OCI-LY3 (cell line): ENCODE measurements around the gene SLC25A21.

Experiments
- H2AFZ ChIP-seq: fragments of 200-600, 300-600 bp; shearing (Covaris generic); 2 replicates; pipeline ENCODE4 v1.6.0; 2014; ENCODE audit warnings: antibody characterized with exemption, low read depth, low read length
- H3K27ac ChIP-seq: fragments of 200-600, 300-600 bp; sonication (generic); 2 replicates; pipeline ENCODE4 v1.5.1; 2014; ENCODE audit warnings: mild to moderate bottlenecking, low read length, moderate library complexity, mixed read lengths
- H3K27me3 ChIP-seq: fragments of 200-600, 300-600 bp; sonication (generic); 2 replicates; pipeline ENCODE4 v1.6.1; 2014; ENCODE audit warnings: low read depth, low read length, mixed read lengths
- H3K36me3 ChIP-seq: fragments of 200-600, 300-600 bp; sonication (generic); replicated peaks from 2 replicates; pipeline ENCODE3; 2014; ENCODE audit warnings: low read depth, low read length, mixed read lengths
- H3K4me1 ChIP-seq: fragments of 300-600, 200-600 bp; sonication (generic); 2 replicates; pipeline ENCODE4 v1.6.1; 2014; ENCODE audit warnings: low read length, mixed read lengths
- H3K4me2 ChIP-seq: fragments of 200-600, 300-600 bp; sonication (generic); 2 replicates; pipeline ENCODE4 v1.6.1; 2014; ENCODE audit warnings: low read length, mixed read lengths
- H3K4me3 ChIP-seq: fragments of 300-600, 200-600 bp; sonication (generic); 2 replicates; pipeline ENCODE4 v1.5.1; 2014; ENCODE audit warnings: antibody characterized with exemption, mild to moderate bottlenecking, low read length, moderate library complexity
- H3K79me2 ChIP-seq: fragments of 300-600, 200-600 bp; shearing (Covaris generic); 2 replicates; pipeline ENCODE4 v1.6.1; 2014; ENCODE audit warnings: mild to moderate bottlenecking, low read length, mixed read lengths
- H3K9ac ChIP-seq: fragments of 300-600, 200-600 bp; shearing (Covaris generic); 2 replicates; pipeline ENCODE4 v1.6.0; 2014; ENCODE audit warnings: mild to moderate bottlenecking, low read length, moderate library complexity
- H3K9me3 ChIP-seq: fragments of 200-600, 300-600 bp; shearing (Covaris generic); 2 replicates; pipeline ENCODE4 v1.6.1; 2014; ENCODE audit warnings: low read length, mixed read lengths; ENCODE audit not compliant: insufficient read depth
- H4K20me1 ChIP-seq: fragments of 200-600, 300-600 bp; sonication (generic); 2 replicates; pipeline ENCODE4 v1.6.1; 2016; ENCODE audit warnings: low read length, mixed read lengths; ENCODE audit not compliant: insufficient read depth
- EZH2phosphoT487 ChIP-seq: fragments of 200-600 bp; shearing (Covaris generic); IDR thresholded peaks from 2 replicates; pipeline ENCODE4 v1.6.1; 2018; ENCODE audit warnings: antibody characterized with exemption, mixed run types, low read depth
- TF ChIP-seq, protein P1 (sequence below): fragments of 200-600, 300-600 bp; sonication (generic); IDR thresholded peaks from 2 replicates; pipeline ENCODE4 v1.5.1; 2014; ENCODE audit warnings: antibody characterized with exemption, low read length, low read depth

Gene SLC25A21

DNA sequence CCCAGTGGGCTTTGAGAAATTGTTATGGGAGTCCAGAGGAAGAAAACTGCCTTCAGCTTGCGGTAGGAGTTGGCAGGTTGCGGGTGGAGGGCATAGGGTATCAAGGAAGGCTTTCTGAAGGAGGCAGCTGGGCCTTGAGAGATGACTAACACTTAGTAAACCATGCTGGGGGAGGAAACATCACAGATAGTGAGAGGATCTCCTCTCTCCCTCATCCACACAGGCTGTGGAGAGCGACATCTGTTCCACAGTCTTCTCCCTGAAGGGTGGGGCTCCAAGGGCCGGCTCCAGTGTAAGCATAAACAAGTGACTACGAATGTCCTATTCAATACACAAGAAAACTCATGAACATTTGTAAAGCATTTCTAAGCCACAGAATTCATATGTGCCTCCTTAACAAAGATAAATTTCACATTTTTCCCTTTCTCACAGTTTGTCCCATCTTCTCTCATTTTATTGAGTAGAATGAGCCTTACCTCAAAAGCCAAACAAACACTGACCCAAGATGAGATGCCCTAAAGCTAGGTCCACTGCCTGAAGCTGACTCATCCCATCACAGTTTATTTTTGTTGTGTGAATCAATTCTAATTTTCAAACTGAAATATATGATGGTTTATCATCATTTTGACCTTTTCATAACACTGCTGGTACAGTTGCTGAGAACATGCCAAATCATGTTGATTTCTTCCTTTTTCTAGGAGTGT lies 227.9 kb downstream of the SLC25A21 start:
- H3K27me3 ChIP-seq = no peaks in the 10 kb centered on the region
- no peaks in the 10 kb centered on the region for H4K20me1 ChIP-seq
- H3K27ac ChIP-seq = no peak overlapping the region
- peaks cover 15% of the 10 kb centered on the region for H3K4me1 ChIP-seq
- H3K4me3 ChIP-seq = no peak overlapping the region
- no peaks in the 10 kb centered on the region for H3K36me3 ChIP-seq
- no peak overlapping the region for H2AFZ ChIP-seq
- no peaks in the 10 kb centered on the region for H3K9me3 ChIP-seq
- no peak overlapping the region for H3K9ac ChIP-seq
- H3K79me2 ChIP-seq = no peaks in the 10 kb centered on the region
- no peak for TF ChIP-seq EZH2phosphoT487
- TF ChIP-seq, protein P1, sequence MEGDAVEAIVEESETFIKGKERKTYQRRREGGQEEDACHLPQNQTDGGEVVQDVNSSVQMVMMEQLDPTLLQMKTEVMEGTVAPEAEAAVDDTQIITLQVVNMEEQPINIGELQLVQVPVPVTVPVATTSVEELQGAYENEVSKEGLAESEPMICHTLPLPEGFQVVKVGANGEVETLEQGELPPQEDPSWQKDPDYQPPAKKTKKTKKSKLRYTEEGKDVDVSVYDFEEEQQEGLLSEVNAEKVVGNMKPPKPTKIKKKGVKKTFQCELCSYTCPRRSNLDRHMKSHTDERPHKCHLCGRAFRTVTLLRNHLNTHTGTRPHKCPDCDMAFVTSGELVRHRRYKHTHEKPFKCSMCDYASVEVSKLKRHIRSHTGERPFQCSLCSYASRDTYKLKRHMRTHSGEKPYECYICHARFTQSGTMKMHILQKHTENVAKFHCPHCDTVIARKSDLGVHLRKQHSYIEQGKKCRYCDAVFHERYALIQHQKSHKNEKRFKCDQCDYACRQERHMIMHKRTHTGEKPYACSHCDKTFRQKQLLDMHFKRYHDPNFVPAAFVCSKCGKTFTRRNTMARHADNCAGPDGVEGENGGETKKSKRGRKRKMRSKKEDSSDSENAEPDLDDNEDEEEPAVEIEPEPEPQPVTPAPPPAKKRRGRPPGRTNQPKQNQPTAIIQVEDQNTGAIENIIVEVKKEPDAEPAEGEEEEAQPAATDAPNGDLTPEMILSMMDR = no peak
- no peak overlapping the region for H3K4me2 ChIP-seq

DNA sequence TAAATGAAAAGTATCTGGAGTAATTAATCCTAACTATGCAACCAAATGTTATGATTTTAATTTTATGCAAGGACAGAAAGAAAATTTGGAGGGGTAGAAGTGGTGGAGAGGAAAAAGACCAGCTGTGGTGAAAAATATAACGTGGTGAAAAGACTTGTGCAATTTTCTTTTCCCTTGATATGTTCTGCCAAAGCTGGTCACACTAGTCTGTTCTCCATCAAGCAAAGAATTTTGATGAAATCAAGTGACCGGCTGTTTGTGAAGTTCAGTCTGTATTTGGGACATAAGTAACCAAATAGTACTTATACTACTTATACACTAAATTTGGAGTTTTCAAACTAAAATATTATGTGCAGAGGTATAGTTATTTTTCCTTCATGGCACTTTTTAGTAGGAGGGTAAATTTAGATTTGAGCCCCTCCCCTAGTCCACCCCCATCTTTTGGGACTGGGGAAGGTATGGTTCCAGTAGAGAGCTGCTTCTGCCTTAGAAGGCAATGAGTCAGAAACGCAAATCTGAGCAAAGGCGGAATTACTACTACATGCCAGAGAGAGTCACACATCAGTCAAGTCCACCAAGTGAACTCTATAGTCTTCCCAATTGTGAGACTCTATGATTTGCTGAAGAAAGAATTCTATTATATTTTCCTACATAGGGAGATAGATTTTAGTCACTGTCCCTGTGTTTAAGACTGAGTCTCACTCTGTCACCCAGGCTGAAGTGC lies 229.7 kb downstream of the SLC25A21 start:
- Histone ChIP-seq H2AFZ (0 out of 2 replicates have a peak overlapping the region, but pooled peaks have one; percentile 10), H3K36me3 (no peaks in the 10 kb centered on the region), H3K9me3 (no peaks in the 10 kb centered on the region), H3K4me2 (peak overlapping the region; percentile 73), H4K20me1 (no peaks in the 10 kb centered on the region), H3K79me2 (no peaks in the 10 kb centered on the region), H3K4me1 (peaks cover 18% of the 10 kb centered on the region), H3K27ac (no peak overlapping the region), H3K9ac (no peak overlapping the region), H3K4me3 (no peak overlapping the region), H3K27me3 (no peaks in the 10 kb centered on the region)
- TF ChIP-seq, protein P1 = no peak
- TF ChIP-seq EZH2phosphoT487 = no peak

DNA sequence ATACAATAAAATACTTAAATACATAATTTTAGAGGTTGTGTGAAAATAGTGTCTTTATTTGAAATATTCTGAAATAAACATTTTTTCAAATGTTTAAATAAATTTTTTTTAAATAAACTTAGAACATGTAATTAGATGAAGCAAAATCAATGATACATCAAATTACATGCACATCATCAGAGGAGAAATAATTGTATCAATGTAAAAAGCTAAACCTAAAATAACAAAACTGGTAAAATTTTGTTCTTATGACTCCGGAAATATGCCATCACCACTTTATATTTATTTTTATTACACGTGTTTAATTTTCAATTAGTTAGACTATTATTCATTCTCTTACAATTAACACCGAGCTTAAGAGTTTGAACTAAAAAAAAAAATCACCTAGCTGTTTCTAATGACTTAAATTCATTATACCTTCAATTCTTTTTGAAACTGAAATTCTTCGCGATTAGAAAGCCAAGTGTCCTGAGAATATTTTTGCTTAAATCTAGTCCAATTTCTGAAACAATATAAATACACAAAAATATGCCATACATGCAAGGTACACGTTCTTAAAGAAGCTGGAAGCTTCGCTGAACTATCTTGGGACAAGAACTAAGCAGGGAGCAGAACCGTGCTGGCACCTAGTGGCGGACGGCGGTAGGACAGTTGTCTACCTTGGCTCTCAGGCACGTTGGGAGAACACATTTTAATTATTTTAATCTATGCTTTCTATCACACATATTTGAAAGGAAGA lies 230.5 kb downstream of the SLC25A21 start:
- Histone ChIP-seq H3K4me1 (peaks cover 18% of the 10 kb centered on the region), H2AFZ (peak overlapping the region; percentile 60; the same call in 1 of the 2 replicates), H3K79me2 (no peaks in the 10 kb centered on the region), H3K9ac (no peak overlapping the region), H3K27ac (no peak overlapping the region), H3K27me3 (no peaks in the 10 kb centered on the region), H3K36me3 (no peaks in the 10 kb centered on the region), H4K20me1 (no peaks in the 10 kb centered on the region), H3K9me3 (no peaks in the 10 kb centered on the region), H3K4me2 (peak overlapping the region; percentile 73), H3K4me3 (peak overlapping the region; percentile 38; the same call in 1 of the 2 replicates)
- no peak for TF ChIP-seq EZH2phosphoT487
- TF ChIP-seq, protein P1 = peak; percentile 95

DNA sequence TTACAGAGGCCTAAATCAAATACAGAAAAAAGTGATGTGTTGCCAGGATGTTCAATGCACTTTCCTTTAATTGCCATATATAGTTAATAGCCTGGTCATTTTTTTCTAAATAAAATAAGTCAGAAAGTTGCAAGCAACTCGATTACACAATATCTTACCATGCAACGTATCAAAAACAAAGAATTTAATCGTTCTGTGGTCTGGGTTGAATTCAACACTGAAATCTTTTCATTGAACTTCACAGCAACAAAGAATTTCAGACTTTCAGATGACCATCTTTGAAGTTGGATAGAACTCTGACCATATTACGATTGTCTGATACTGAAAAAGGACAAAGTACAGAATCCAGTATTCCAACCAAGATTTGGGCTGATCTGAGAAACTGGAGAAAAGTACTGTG lies 231.9 kb downstream of the SLC25A21 start:
- Histone ChIP-seq H3K27me3 (no peaks in the 10 kb centered on the region), H2AFZ (no peak overlapping the region), H3K4me3 (no peak overlapping the region), H3K79me2 (no peaks in the 10 kb centered on the region), H3K9me3 (no peaks in the 10 kb centered on the region), H4K20me1 (no peaks in the 10 kb centered on the region), H3K4me2 (no peak overlapping the region), H3K27ac (no peak overlapping the region), H3K36me3 (no peaks in the 10 kb centered on the region), H3K4me1 (peaks cover 23% of the 10 kb centered on the region), H3K9ac (no peak overlapping the region)
- no peak for TF ChIP-seq EZH2phosphoT487
- TF ChIP-seq, protein P1 = no peak
